GM04503 (cell line): ENCODE measurements around the gene RPH3AL.

Experiments
- DNase-seq: peaks from one replicate; pipeline ENCODE4 v3.0.0-alpha.2; 2012; ENCODE audit warnings: low read depth

RPH3AL gene

GRCh38 chr17:353213-353837 is 718 bp upstream of the RPH3AL start:
- DNase-seq, result no peak

- no peak for DNase-seq
These were observed 659 bp downstream of the RPH3AL start for GRCh38 chr17:351875-352420.

DNA sequence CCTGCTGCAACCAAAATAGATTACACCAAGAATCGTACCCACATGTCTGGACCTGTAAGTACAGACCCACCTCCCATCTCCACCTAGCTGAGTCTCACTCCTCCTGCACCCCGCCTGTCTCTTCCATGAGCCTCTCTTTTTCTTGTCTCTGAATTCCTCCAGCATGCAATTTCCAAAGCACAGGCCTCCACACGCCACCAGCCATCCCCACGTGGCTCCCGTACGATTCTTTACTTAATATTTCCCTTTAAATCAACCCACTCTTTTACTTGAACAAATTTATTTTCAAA is 1.2 kb downstream of the RPH3AL start:
- no peak for DNase-seq

- peak; percentile 77 for DNase-seq
These were observed 1.7 kb downstream of the RPH3AL start for GRCh38 chr17:350706-351448.

- no peak for DNase-seq
These were observed 2.9 kb downstream of the RPH3AL start for GRCh38 chr17:349666-350065.

DNA sequence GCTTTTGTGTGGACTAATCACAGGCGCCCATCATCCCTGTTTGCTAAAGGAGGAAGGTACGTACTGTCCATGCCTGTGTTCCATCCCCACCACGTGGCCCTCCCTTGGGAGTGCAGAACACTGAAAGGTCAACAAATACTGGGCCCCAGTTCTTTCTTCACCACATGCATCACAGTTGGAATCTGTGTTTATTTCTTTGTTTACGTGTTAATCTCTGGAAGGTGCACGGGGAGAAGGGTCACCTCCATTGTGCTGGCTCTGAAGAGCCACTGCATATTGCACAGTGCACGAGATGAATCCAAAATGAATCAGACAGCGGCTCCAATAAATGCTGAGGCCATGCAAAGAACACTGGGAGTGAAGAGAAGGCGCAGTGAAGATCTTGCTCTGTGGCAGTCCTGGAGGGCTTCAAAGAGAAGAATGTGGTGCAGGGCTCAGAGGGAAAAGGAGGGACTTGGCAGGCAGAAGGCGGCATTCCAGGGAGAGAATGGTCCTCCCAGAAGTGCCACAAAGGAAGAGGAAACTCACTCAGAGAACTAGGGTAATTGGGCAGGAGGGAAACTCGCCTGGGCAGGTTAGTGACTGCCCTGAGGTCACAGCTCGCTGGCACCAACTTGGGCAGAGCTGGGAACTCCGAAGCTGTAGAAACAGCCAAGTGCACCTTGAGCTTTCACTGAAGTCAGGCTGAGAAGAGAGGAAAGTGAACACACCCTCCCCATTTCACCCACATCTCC is 3.7 kb downstream of the RPH3AL start:
- DNase-seq, result no peak

DNA sequence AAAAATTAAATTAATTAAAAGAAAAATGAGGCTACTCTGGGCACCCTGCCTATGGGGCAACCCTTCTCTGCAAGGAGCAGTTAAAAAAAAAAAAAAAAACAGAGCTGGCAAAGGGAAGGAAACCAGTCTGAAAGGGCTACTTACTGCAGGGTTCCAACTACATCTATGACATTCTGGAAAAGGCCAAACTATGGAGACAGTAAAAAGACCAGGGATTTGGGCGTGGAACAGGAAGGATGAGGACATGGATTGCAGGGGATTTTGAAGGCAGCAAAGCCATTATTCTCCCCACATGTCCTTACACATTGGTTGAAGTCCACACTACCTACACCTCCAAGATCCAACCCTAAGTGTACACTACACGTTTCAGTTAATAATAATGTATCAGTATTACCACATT is 4.6 kb downstream of the RPH3AL start:
- DNase-seq, result no peak

GRCh38 chr17:347309-347899 is 5.2 kb downstream of the RPH3AL start:
- DNase-seq, result no peak

DNA sequence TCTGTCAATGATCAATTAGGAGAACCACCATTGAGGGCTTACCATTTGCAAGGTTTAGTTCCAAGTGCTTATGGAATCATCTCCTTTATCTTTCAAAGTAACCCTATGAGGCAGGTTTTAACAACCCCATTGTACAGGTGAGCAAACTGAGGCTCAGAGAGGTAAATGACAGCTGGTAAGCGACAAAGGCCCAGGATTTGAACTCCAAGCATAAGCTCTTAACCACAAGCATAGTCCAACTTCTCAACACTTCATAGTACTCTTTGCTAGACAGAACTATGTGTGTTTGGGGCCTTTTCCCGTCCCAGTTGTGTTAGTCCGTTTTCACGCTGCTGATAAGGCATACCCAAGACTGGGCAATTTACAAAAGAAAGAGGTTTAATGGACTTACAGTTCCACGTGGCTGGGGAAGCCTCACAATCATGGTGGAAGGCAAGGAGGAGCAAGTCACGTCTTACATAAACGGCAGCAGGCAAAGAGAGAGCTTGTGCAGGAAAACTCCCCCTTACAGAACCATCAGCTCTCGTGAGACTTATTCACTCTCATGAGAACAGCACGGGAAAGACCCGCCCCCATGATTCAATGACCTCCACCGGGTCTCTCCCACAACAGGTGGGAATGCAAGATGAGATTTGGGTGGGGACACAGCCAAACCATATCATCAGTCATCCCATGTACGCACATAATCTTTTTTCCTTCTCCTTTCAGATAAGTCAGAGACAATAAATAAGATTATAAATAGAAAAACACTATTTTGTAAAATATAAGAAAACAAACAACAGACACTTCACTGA is 6.4 kb downstream of the RPH3AL start:
- DNase-seq, result no peak

- DNase-seq, result no peak
These were observed 7.3 kb downstream of the RPH3AL start for GRCh38 chr17:345261-345660.

GRCh38 chr17:343875-344752 is 8.5 kb downstream of the RPH3AL start:
- DNase-seq, result no peak

- DNase-seq, result no peak
These were observed 9.4 kb downstream of the RPH3AL start for GRCh38 chr17:343211-343610.

GRCh38 chr17:340074-340473 is 12.5 kb downstream of the RPH3AL start:
- no peak for DNase-seq

DNA sequence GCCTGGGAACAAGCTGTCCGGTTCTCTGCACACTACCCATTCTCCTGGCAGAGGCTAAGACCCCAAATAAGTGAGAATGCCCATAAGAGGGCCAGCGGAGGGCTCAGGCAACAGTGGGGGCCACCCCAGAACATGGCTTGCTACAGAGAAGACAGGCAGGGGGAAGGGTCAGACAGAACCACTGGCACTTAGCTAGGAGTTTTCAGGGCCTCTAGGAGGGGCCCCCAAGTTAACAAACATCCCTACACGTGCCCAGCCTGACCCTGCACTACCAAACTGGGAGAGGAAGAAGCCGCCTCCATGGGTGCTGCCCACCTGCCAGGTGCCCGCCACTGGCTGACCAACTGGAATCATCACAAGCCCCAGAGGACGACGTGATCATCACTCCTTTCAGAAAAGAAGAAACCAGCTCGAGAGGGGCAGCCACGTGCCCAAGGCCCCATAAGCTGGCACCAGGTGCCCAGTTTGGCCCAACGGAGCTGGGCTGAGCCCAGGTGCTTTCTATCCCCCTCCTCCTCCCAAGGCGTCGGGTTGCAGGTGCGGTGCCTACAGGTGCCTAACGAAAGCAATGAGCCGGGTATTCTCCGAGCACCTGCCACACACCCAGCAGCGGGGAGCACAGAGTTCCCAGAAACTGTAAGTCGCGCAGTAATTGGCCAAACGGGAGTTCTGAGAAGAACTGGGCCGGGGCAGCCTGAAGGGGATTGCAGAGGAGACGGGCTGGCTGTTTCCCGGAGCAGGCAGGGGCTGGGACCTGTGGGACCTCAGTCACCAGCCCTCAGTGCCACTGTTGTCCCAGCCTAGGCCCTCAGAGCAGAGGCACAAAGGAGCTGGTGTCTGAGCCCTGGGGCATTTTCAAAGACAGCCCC is 13.2 kb downstream of the RPH3AL start:
- DNase-seq, result no peak

GRCh38 chr17:338442-339192 is 14.0 kb downstream of the RPH3AL start:
- DNase-seq, result no peak

DNA sequence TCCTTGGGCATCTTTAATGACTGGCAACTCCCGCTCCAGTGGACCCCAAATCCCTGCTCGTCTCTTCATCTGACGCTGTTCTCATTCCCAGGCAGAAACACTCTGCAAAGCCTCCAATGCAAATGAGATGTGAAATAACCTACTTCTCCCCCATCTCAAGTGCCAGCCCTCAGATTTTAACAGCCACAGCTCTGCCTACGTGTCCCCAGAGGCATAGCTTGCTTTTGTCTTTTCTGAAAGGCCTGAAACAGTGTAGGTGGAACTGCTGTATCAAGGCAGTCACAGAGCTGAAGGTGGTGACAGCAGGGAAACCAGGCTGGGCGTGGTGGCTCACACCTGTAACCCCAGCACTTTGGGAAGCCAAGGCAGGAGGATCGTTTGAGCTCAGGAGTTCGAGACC is 14.7 kb downstream of the RPH3AL start:
- no peak for DNase-seq

- no peak for DNase-seq
These were observed 15.2 kb downstream of the RPH3AL start for GRCh38 chr17:337453-337852.

GRCh38 chr17:337022-337420 is 15.6 kb downstream of the RPH3AL start:
- DNase-seq, result no peak
